GM04503 (cell line): ENCODE measurements around the gene SPTB.
"Not testable (repeated sequence)": the region's sequence is repeated elsewhere in the genome, so short reads cannot be mapped to it uniquely, and the experiment has no call there.

ENCODE experiments used
- DNase-seq: peaks from one replicate; pipeline ENCODE4 v3.0.0-alpha.2; 2012; ENCODE audit warnings: low read depth

SPTB gene

DNA sequence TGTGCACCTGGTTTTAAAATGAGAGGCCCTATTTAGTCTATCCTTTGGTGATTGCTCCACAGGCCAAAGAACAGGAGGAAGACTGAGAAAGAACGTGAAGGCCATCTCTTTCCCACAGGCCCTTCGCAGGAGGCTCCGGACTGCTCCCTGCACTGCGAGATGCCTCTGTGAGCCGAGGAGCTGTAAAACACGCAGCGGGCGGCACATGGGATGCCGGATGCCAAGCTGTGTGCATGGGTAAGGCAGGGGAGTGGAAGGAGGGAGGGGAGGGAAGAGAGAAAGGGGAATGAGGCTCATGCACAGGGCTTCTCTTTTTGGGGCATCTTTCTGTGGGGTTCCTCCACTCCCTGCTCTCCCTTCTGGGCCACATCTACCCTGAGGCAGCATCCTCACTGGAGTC, 61.6 kb downstream of the SPTB start:
- no peak for DNase-seq

DNA sequence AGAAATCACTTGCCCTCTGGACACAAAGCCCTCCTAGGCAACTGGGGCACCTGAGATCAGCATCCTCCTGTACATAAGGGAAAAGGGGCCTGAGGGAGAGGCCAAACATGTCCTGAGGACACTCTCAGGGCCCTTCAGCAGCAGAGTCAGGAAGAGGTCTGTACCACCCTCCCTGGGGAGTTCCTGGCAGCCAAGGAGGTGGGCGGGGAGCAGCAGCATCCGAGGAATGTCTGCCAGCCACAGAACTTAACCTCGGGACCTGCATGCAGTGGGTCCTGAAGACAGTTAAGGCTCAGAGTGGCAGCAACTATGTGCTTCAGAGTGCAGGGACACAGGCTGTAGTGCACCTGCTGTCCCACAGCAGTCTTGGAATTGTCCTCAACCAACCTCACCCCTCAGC, 62.1 kb downstream of the SPTB start:
- no peak for DNase-seq

DNA sequence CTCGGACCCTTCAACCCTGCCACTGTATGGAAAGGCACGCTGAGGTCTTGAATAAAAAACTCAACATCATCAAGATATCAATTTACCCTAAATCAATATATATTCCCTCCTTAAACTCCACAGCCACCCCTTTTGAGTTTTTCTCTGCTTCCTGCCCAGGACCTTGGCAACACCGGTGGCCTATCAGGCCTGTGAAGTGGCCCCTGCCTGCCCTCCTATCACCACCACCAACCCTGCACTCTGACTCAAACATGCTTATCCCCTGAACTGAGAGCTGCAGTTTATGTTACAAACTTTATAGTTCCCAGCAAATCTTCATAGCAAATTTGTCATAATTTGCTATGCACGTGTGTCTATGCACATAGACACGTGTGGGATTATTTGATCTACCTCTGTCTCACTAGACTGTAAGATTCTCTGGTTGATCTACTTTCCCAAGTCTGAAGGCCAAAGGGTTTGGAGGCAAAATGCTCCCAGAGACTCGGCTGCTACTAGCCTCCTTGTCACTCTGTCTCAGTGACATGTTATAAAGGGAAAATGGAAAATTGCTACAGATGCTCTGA, 63.4 kb downstream of the SPTB start:
- no peak for DNase-seq

DNA sequence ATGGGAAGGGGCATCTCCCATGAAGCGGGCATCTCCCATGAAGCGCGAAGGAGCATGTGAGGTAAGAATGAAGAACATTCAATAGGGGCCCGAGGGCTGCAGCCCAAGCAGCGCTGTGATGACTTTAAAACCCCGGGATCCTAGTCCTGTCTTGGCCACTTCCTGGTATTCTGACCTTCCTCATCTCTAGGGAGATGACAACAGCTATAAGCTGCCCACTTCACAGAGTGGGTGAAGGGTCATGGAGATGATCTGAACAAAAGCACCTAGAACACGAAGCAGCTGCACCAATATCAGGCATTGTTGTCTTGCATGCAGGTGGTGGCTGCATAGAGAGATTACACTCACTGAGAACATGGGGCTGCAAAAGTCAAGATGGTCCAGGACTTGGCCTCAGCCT, 64.5 kb downstream of the SPTB start:
- no peak for DNase-seq

DNA sequence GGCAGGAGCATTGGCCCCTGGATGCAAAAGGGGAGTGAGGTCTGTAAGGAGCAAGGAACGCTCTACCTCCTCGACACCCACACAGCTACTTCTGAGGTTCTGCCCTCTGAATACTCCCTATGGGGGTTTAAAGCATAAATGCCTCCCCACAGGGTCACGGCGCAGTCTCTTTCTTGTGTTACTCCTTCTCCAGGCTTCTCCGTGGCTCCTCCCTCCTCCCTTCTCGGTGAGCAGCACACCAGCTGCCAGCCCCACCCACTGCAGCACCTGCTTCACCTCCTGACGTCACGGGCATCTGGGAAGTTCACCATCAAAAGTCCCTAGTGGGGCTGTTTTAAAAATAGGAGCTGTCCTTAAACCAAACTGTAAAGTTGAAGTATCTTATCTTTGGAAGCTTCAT, 67.3 kb downstream of the SPTB start:
- DNase-seq, result no peak

DNA sequence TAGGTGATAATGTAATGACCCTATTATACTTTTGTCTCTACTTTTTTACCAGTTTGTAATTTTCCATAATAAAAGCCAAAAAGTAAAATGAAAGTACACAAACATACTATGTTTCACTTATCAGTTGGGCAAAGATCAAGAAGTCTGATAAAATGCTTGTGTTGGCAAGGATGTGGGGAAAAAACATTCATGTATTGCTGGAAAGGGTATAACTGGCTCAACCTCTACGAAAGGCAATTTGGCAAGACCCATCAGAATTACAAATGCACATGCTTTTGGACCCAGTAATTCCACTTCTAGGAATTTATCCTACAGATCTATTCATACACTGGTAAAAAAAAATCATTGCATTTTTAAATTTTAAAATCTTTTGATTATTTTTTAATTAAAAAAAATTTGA, 68.0 kb downstream of the SPTB start:
- DNase-seq, result no peak

DNA sequence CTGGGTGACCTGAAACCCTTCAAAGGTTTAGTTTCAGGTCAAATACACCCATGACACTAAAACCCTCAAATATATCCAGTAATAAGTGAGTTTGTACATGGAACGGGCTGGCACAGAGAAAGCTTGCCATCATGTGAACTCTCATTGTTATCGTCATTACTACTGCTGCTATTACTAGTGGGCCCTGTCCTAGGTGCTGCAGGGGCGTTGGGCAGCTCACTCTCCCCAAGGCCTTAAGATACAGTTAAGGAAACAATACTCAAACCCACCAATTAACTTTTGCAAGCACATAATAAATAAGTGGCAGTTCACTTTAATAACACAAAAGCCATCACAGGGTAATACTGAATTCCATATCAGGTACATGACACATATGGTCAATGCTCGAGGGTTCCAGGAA, 71.3 kb downstream of the SPTB start:
- DNase-seq, result no peak

DNA sequence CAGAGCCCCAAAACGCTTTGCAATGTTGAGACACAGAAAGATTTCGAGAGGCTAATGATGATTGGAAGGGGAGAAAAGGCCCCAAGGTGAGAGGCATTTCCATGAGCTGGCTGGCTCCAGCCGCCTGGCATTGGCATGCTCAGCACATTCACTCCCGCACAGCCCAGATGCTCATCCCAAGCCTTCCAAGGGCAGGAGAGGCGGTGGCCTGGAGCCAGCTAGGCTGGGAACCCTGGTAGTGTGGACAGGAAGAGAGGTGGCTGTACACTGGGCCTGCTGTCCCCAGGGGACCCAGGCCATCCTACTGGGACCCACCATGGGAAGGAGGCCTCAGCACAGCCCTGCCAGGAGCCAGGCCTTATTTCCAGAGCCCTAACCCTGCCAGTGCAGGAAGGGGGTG, 72.2 kb downstream of the SPTB start:
- DNase-seq, result no peak

DNA sequence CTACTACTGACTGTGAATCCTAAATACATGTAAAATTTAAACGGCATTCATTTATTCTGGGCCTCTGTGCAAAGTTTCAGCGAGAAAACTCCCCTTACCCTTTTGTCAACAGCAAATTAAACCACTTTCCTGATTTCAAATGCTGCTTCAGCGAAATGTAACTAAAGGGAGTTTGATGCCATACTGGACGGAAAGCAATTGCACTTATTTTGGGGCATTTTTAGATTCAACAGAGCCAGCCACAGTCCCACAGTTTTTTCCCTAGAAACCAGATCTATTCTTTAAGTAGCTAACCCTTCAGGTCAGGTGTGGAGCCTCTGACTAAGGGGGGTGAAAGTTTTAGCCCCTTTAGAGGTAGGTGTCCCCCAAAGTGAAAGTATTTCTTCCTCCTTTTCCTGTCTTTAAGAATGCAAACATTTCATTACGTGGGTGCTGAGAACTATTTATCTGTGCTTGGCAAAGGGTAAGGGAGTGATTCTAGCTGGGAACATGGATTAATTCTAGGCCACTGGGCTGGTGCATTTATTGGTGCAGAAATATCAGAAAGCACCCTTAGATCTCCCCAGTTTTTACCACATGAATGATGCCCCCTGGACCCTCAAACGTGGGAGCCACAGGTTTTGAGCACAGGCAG, 72.7 kb downstream of the SPTB start:
- DNase-seq, result no peak

DNA sequence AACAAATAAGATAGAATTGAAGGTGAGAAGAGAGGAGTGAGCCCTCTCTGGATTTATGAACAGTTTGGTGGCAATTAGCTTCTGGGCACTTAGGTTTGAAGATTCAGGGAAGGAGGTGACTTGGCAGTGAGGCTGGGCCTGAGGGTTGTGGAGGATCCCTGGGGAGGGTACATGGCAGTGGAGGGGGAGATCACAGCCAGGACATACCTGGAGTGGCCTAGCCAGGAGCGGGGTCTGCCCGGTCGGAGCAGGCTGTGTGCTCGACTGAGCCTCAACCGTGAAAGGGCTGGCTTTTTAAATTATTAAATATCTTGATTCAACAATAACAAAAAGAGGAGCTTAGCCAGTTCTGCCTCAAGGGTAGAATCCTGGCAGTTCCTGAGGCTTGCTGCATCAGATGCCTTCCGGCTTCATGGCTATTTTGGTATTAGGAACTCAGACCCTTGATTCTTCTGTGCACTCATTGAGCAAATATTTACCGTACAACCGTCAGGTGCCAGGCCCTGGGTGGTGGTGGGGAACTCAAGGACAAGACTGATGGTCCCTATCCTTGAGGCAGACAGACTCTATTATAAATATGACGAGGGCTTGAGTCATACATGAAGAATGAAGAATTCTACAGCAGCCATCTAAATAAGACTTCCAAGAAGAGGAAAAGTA, 73.4 kb downstream of the SPTB start:
- peak; percentile 47 for DNase-seq

DNA sequence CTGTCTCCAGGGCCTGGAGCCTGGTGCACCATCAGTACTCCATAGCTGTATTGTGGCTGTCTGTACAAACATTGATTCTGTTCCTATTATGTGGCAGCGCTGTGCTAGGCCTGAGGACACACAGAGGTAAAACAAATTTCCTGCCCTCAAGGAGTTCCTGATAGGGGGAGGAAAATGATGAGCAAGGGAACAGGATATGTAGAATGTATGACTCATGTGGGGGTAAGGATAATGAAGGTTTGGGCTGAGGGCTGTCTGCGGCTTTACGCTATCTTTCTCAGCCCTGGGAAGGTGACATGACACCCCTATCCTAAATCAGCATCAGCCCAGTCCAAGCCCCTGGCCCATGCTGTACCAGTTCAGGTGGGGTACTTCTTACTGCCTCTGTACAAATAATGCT, 74.1 kb downstream of the SPTB start:
- DNase-seq, result not testable (repeated sequence)

DNA sequence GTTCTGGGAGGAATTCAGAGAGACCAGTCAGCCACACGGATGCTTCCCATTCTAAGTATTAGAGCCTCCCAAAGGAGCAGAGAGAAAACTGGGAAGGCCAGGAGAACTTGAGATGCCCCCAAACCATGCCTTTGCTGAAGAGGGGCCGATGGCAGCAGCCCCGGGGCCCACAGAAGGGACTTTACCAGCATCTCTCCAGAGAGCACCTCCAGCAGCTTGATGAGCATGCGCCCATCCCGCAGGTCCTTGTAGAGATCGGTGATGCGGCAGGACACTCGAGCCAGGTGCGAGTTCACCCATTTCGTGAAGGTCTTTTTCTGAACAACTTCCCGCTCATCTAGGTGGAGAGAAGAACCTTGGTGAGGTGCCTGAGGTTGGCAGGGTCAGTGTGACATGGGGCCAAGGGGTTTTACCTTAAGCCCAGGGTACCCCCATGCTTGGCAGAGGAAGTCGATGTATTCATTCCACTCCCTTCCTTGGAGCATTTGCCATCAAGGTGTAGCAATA, 74.9 kb downstream of the SPTB start:
- no peak for DNase-seq

DNA sequence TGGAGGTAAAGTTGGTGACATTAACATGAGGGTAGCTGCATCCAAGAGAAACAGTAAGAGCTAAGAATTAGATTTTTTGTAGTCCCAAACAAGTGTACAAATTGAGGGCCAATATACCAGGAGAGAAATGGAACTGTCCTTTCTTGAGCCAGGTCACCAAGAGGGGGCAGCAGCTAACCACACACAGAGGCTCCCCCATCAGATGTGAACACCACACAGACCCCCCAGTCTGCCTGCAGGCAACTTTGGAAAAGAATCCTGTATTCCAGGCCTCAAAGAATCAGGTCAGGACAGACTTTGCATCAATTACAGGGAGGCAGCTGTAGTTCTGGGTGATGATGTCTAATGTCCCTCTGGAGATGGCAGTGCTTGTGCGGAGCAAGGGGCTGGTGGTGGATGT, 77.9 kb downstream of the SPTB start:
- DNase-seq, result no peak

DNA sequence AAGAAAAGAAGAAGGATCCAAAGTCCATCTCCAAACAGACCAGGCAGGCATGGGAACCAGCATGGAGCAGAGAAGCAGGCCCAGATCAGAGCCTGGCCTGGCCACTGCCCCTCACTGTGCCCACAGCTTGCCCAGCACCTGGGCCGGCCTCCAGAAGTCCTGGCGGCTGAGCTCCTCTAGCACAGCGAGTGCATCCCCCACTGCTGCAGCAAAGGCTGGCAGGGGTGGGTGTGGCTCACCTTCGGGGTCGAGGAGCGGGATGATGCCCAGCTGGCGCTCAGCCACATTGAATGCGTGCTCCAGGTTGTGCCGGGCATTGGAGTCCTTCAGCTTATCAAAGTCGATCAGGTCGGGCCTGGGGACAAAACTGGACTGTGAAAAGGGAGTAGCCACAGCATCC, 78.7 kb downstream of the SPTB start:
- DNase-seq, result no peak

DNA sequence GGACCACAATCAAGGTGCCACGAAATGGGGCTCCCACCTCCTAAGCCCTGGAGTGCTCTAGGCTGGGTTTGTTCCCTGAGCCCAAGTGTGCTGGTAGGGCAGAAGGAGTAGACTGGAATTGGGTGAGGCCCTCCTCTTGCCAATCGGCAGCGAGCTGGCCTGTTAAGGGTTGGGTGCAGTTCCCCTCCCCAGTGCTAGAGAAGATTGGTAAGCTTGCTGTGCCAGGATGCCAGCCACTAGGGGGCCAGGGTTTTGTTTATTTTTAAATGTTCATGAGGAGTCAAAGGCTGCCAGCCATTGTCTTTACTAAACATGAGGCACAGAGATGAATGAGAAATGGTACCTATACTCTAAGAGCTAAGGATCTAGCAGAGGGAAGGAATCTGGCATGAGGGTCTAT, 79.7 kb downstream of the SPTB start:
- no peak for DNase-seq

DNA sequence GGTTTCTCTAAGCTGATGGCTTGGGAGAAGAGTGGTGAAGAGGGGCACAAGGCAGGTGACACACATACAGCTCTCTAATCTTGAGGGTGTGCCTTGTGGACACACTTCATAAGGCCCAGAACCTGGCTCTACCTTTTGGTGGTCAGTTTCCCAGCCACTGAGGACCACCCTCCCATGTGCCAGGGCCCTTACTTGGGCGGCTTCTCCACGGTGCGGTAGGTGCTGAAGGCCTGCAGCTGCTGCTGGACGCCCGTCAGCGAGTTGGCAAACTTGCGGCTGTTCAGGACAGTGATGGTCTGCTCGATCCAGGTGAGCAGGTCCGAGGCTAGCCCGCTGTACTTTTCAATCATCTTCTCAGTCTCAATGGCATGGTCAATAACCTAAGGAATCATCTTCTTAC, 80.2 kb downstream of the SPTB start:
- DNase-seq, result no peak

DNA sequence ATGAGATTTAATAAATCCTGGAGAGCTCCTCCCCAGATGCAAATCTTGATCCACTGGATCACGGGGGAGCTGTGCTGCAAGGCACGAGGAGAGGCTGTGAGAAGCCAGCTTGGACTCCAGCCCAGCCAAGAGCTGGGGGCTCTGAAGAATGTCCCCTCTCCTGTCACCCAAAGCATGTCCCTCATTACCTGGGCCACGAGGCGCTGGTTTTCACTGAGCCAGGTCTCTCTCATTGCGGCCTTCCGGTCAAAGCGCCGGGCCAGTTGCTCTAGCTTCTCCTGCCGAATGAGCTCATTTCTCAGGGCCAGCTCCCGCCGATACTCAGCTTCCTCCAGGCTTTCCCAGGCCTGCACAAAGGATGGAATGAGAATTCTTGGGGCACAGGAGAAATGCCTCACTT, 83.3 kb downstream of the SPTB start:
- DNase-seq, result no peak

DNA sequence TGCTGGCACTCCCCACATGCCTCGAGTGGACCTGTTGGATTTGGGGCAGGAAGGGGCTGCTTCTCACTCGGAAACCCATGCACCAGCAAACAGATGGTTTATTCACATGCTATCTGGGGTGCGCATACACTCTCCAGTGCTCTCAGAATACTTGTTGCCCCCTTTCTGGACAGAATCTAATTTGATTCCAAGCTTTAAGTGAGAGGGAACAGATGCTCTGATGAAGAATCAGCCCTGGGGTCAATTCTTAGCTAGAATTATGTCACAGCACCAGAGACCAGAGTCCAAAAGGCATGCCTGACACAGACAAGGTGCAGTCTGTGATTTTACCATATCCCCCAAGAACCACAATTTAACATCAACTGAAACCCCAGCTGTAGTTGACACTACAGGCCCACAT, 83.8 kb downstream of the SPTB start:
- no peak for DNase-seq

DNA sequence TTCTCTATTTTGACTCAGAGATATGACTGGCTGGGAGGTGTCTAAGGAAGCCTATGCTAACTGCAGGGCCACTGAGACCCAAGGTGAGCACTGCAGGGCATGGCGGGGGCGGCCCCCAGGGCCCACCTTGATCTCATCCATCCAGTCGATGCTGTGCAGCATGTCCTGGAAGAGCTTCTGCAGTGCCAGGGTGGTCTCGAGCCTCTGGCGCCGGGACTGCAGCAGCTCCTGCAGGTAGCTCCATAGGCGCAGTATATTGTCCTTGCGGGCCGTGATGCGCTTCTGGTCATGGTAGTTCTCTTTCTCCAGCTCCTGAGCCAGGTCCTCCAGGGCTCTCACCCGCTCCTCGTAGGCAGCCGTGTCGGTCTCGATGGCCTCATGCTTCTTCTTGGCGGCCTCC, 84.5 kb downstream of the SPTB start:
- DNase-seq, result no peak

DNA sequence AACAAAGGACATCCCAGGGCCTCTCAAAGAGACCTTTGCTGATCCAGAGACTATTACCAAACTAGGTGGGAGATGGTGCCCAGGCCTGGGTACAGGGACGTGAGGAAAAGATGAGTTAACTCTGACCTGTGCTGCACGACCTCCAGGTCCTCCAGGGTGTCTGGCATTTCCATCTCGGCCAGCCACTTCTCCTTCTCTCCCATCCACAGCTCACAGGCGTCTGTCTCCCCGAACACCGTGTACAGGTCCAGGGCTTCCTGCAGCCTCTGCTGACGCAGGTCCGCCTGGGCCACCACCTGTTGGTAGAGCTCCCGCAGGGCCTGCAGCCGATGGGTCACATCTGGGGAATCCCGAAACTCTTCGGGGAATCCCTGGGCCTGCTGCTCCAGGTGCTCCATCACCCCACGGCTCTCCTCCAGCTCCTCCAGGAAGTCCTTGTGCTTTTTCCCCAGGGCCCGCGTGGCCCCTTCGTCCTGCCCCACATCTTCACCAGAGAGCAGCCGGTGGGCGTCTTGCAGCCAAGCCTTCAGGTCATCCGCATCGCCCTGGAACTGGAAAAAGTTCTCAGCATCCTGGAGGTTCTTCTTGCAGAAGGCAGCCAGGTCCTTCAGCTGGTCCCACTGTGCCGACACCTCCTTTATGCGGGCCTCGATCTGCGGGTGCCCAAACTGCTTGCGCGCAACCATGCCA, 86.7 kb downstream of the SPTB start:
- DNase-seq, result no peak

DNA sequence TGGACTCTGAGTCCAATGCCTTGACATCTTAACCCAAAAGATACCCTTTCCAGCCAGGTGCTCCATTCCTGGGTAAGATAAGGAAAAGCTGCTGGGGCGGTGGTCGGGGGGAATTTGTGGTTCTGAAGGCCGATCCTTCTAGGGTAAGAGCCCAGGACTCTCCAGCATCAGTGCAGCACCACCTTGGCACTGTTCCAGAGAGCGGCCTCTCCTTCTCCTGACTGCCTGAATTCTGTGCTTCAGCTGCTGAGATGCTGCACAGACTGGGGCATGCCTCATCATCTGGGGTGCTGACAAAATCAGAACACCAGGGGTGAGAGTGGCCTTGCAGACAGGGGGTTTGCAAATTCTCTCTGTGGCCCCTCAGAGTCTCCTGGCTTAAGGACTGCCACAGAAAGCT, 87.5 kb downstream of the SPTB start:
- DNase-seq, result no peak

DNA sequence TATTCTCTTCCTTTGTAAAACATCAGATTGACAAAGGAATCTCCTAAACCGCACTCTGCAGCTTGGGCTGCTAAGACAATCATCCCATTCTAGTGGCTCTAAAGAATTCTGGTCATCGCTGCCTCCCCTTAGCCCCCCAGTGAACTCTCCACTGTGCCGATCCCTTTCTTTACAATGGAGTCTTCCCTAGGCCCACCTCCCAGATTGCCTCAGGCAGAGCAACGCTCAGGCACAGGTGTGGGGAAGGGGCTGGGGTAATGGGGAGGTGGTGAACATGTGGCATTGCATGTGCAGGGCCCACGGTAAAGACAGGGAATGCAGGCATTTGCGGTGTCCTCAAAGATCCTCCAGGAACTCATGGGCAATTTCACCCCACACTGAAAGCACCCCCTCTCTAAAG, 89.2 kb downstream of the SPTB start:
- DNase-seq, result no peak

DNA sequence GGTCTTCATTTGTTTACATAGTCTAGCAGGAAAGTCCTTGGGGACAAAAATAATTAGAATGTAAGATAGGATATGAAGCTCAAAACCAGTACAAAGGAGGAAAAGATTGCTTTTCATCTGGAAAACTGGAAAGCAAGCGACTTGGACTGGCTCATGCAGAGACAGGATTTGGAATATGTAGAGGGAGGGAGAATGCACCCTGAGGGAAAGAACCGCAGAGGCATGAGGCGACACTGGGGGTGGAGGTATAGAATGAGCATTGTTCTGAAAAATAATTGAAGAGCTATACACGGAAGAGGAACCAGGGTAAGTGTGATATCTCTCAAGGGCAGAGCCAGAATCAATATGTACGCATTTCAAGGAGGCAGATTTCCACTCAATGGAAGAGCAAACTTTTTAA, 90.0 kb downstream of the SPTB start:
- DNase-seq, result no peak
